RWPE1 (cell line): ENCODE results near the gene CENPB.

Experiments used
- CTCF ChIA-PET: fragments of 350-600 bp; sonication (Branson Sonifier 250); formaldehyde crosslinking; extraction: SDS; loops from one replicate; lab custom pipeline; 2021; lab: Yijun Ruan, JAX
- POLR2A ChIA-PET: fragments of 400-600 bp; formaldehyde crosslinking; extraction: SDS; loops from one replicate; lab custom pipeline; 2020; ENCODE audit warnings: antibody characterized with exemption; ENCODE audit not compliant: low non-redundant PET; lab: Yijun Ruan, JAX
- DNase-seq: peaks from one replicate; pipeline ENCODE4 v3.0.0; 2012; ENCODE audit warnings: low spot score
- H3K27ac ChIP-seq: fragments of 450-650 bp; 2 replicates; pipeline ENCODE4 v1.5.1; 2017
- CTCF ChIP-seq: fragments of 450-650 bp; conservative IDR thresholded peaks from 2 replicates; pipeline ENCODE4 v1.5.1; 2017; ENCODE audit warnings: low read depth, mild to moderate bottlenecking

The CENPB gene

GRCh38 chr20:3812259-3812681, 25.7 kb upstream of the CENPB start:
- peak overlapping the region; percentile 100 for H3K27ac ChIP-seq
- no peak for TF ChIP-seq CTCF
- POLR2A ChIA-PET = interaction anchor here (0.6 kb wide), 1 partner anchor 23 kb away, joined by 4 read pairs; no protein-coding TSS in a partner anchor
- CTCF ChIA-PET = interaction anchor here (0.6 to 1.2 kb wide), 3 partner anchors 8 to 42 kb away, joined by 3 to 4 read pairs (median 4); partner anchors contain the start of gene AP5S1
- DNase-seq = no peak

- peak; percentile 97 for DNase-seq
- no peak for TF ChIP-seq CTCF
- ChIA-PET CTCF (interaction anchor here (0.5 to 1.2 kb wide), 4 partner anchors 9 to 135 kb away, joined by 3 to 4 read pairs (median 4); partner anchors contain the start of gene AP5S1), POLR2A (interaction anchor here (0.6 kb wide), 1 partner anchor 22 kb away, joined by 4 read pairs; no protein-coding TSS in a partner anchor)
- peak overlapping the region; percentile 100 for H3K27ac ChIP-seq
Measured at GRCh38 chr20:3811467-3812258, 25.1 kb upstream of the CENPB start.

- TF ChIP-seq CTCF = no peak
- CTCF ChIA-PET = interaction anchor here (0.9 to 1.1 kb wide), 2 partner anchors 10 to 13 kb away, joined by 3 to 4 read pairs; no protein-coding TSS in a partner anchor
- POLR2A ChIA-PET = interaction anchor here (0.8 kb wide), 1 partner anchor 10 kb away, joined by 4 read pairs; no protein-coding TSS in a partner anchor
- H3K27ac ChIP-seq = peak overlapping the region; percentile 100
- DNase-seq = no peak
Measured at GRCh38 chr20:3808544-3808943, 22.0 kb upstream of the CENPB start.

- POLR2A ChIA-PET = no interaction called here
Measured at GRCh38 chr20:3804781-3805180, 18.2 kb upstream of the CENPB start.

GRCh38 chr20:3804254-3804751, 17.8 kb upstream of the CENPB start:
- CTCF ChIA-PET = no interaction called here
- no peak for DNase-seq

More at GRCh38 chr20:3804781-3805180, 18.2 kb upstream of the CENPB start:
- CTCF ChIA-PET = no interaction called here
- DNase-seq = no peak
- no peak for TF ChIP-seq CTCF
- H3K27ac ChIP-seq = peak overlapping the region; percentile 100

More at GRCh38 chr20:3804254-3804751, 17.8 kb upstream of the CENPB start:
- POLR2A ChIA-PET = no interaction called here
- H3K27ac ChIP-seq = peak overlapping the region; percentile 100
- no peak for TF ChIP-seq CTCF
